Measurements from ENCODE around the gene ZNF207. TPM values are rescaled to one million over a fixed set of nuclear protein-coding genes. Genes with fewer than 3 reads are reported as not detected.
"Not testable (repeated sequence)": the region's sequence is repeated elsewhere in the genome, so short reads cannot be mapped to it uniquely, and the experiment has no call there.

ZNF207 gene
- total RNA-seq, 1 donor from 2014 or later: 240 TPM

GRCh38 chr17:32307658-32308057 lies 42.3 kb upstream of the ZNF207 start:
- Mint-ChIP-seq H3K4me3 (no peak overlapping the region), H3K36me3 (no peaks in the 10 kb centered on the region), H3K27me3 (ENCODE audit: low read depth) (peaks cover 16% of the 10 kb centered on the region), H3K9me3 (no peaks in the 10 kb centered on the region), H3K27ac (no peak overlapping the region), H3K4me1 (peaks cover 27% of the 10 kb centered on the region)
- DNase-seq (ENCODE audit: low spot score in 2 of 2, unreplicated experiment in 2 of 2): no peak
- no peak for TF ChIP-seq CTCF (IDR thresholded peaks at IDR 0.05; ENCODE audit: unreplicated experiment)

- Mint-ChIP-seq H3K4me3 (peak overlapping the region; percentile 18), H3K36me3 (no peaks in the 10 kb centered on the region), H3K4me1 (peaks cover 6% of the 10 kb centered on the region), H3K27ac (no peak overlapping the region), H3K27me3 (ENCODE audit: low read depth) (peaks cover 29% of the 10 kb centered on the region), H3K9me3 (no peaks in the 10 kb centered on the region)
- TF ChIP-seq CTCF (IDR thresholded peaks at IDR 0.05; ENCODE audit: unreplicated experiment): no peak
- no peak for DNase-seq (ENCODE audit: low spot score in 2 of 2, unreplicated experiment in 2 of 2)
These were observed 38.9 kb upstream of the ZNF207 start for GRCh38 chr17:32311028-32311536.

GRCh38 chr17:32314636-32315035 lies 35.3 kb upstream of the ZNF207 start:
- Mint-ChIP-seq H3K4me3 (no peak overlapping the region), H3K9me3 (no peaks in the 10 kb centered on the region), H3K4me1 (peaks cover 6% of the 10 kb centered on the region), H3K36me3 (no peaks in the 10 kb centered on the region), H3K27me3 (ENCODE audit: low read depth) (peaks cover 23% of the 10 kb centered on the region), H3K27ac (no peak overlapping the region)
- DNase-seq (ENCODE audit: low spot score in 2 of 2, unreplicated experiment in 2 of 2): no peak
- TF ChIP-seq CTCF (IDR thresholded peaks at IDR 0.05; ENCODE audit: unreplicated experiment): no peak

- H3K4me1 Mint-ChIP-seq: peaks cover 6% of the 10 kb centered on the region
- no peak overlapping the region for H3K4me3 Mint-ChIP-seq
- no peak for DNase-seq (ENCODE audit: low spot score in 2 of 2, unreplicated experiment in 2 of 2)
- TF ChIP-seq CTCF (IDR thresholded peaks at IDR 0.05; ENCODE audit: unreplicated experiment): no peak
- no peaks in the 10 kb centered on the region for H3K9me3 Mint-ChIP-seq
- H3K27ac Mint-ChIP-seq: no peak overlapping the region
- peaks cover 21% of the 10 kb centered on the region for H3K27me3 Mint-ChIP-seq (ENCODE audit: low read depth)
- no peaks in the 10 kb centered on the region for H3K36me3 Mint-ChIP-seq
These were observed 34.8 kb upstream of the ZNF207 start for GRCh38 chr17:32315171-32315570.

- not testable (repeated sequence) for DNase-seq (ENCODE audit: low spot score in 2 of 2, unreplicated experiment in 2 of 2); H3K4me3 Mint-ChIP-seq; H3K36me3 Mint-ChIP-seq; H3K4me1 Mint-ChIP-seq; H3K27ac Mint-ChIP-seq; H3K9me3 Mint-ChIP-seq
- H3K27me3 Mint-ChIP-seq (ENCODE audit: low read depth): peaks cover 18% of the 10 kb centered on the region
These were observed 33.3 kb upstream of the ZNF207 start for GRCh38 chr17:32316653-32317052.

GRCh38 chr17:32317353-32317752 lies 32.6 kb upstream of the ZNF207 start:
- no peaks in the 10 kb centered on the region for H3K4me1 Mint-ChIP-seq
- peaks cover 15% of the 10 kb centered on the region for H3K27me3 Mint-ChIP-seq (ENCODE audit: low read depth)
- DNase-seq (ENCODE audit: low spot score in 2 of 2, unreplicated experiment in 2 of 2): no peak
- H3K36me3 Mint-ChIP-seq: no peaks in the 10 kb centered on the region
- TF ChIP-seq CTCF (IDR thresholded peaks at IDR 0.05; ENCODE audit: unreplicated experiment): no peak
- H3K4me3 Mint-ChIP-seq: no peak overlapping the region
- H3K9me3 Mint-ChIP-seq: no peaks in the 10 kb centered on the region
- no peak overlapping the region for H3K27ac Mint-ChIP-seq
